Stimulated activated CD4-positive, alpha-beta T cell treated with anti-CD3 and anti-CD28 coated beads, Interleukin-1b, Interleukin-23, amount 100 ng/mL, for 24 hours (primary cell): ENCODE data around the gene ROBO1.
"Not testable (repeated sequence)": the region's sequence is repeated elsewhere in the genome, so short reads cannot be mapped to it uniquely, and the experiment has no call there.

ENCODE experiments used
- DNase-seq, 4 experiments: peaks; one replicate each; pipeline ENCODE4 v3.0.0-alpha.2; 2020; ENCODE audit warnings: low read depth in 4 of 4, low spot score in 1 of 4

The ROBO1 gene

GRCh38 chr3:79325833-79326383, 441.9 kb downstream of the ROBO1 start:
- DNase-seq, result not testable (repeated sequence)

GRCh38 chr3:79317551-79318518, 450.0 kb downstream of the ROBO1 start:
- no peak for DNase-seq

- DNase-seq, result no peak
Observed at GRCh38 chr3:79314962-79315361, 452.8 kb downstream of the ROBO1 start.

- no peak for DNase-seq
Observed at GRCh38 chr3:79314544-79314943, 453.3 kb downstream of the ROBO1 start.

- no peak for DNase-seq
Observed at GRCh38 chr3:79310016-79310415, 457.8 kb downstream of the ROBO1 start.

GRCh38 chr3:79306934-79307570, 460.7 kb downstream of the ROBO1 start:
- DNase-seq, result no peak

- DNase-seq, result not testable (repeated sequence)
Observed at GRCh38 chr3:79299949-79300635, 467.7 kb downstream of the ROBO1 start.

GRCh38 chr3:79297245-79297960, 470.4 kb downstream of the ROBO1 start:
- DNase-seq, result no peak

GRCh38 chr3:79286882-79287281, 480.9 kb downstream of the ROBO1 start:
- DNase-seq, result no peak

GRCh38 chr3:79285871-79286270, 481.9 kb downstream of the ROBO1 start:
- DNase-seq, result no peak

GRCh38 chr3:79285380-79285779, 482.4 kb downstream of the ROBO1 start:
- no peak for DNase-seq

- DNase-seq, result no peak
Observed at GRCh38 chr3:79284781-79285180, 483.0 kb downstream of the ROBO1 start.

- DNase-seq, result no peak
Observed at GRCh38 chr3:79278681-79279080, 489.1 kb downstream of the ROBO1 start.

- DNase-seq, result no peak
Observed at GRCh38 chr3:79268422-79268821, 499.4 kb downstream of the ROBO1 start.

- no peak for DNase-seq
Observed at GRCh38 chr3:79264892-79265291, 502.9 kb downstream of the ROBO1 start.

GRCh38 chr3:79263423-79263822, 504.4 kb downstream of the ROBO1 start:
- DNase-seq, result no peak

GRCh38 chr3:79258479-79258878, 509.3 kb downstream of the ROBO1 start:
- DNase-seq, result no peak

- DNase-seq, result no peak
Observed at GRCh38 chr3:79257791-79258190, 510.0 kb downstream of the ROBO1 start.

GRCh38 chr3:79255702-79256101, 512.1 kb downstream of the ROBO1 start:
- DNase-seq, result no peak

GRCh38 chr3:79255292-79255691, 512.5 kb downstream of the ROBO1 start:
- DNase-seq, result no peak

- no peak for DNase-seq
Observed at GRCh38 chr3:79253704-79254103, 514.1 kb downstream of the ROBO1 start.
